Transverse colon (tissue), 3 donors: ENCODE measurements around the gene RAPGEF2.

Source experiments
- CTCF ChIP-seq, 5 experiments: fragments of 200-600 bp in 3 of 5; fragments of 450-650 bp in 2 of 5; sonication (generic) in 3 of 5; IDR thresholded peaks; 1 replicate in 2 of 5; 2 replicates in 3 of 5; pipeline ENCODE4 v1.5.1; 2016 to 2017; ENCODE audit warnings: antibody characterized with exemption in 5 of 5, inconsistent platforms in 3 of 5, mild to moderate bottlenecking in 2 of 5, moderate library complexity in 1 of 5
- POLR2A ChIP-seq: fragments of 450-650 bp; IDR thresholded peaks from one replicate; pipeline ENCODE4 v1.6.1; 2016; ENCODE audit warnings: antibody characterized with exemption, mild to moderate bottlenecking, moderate library complexity

DNA sequence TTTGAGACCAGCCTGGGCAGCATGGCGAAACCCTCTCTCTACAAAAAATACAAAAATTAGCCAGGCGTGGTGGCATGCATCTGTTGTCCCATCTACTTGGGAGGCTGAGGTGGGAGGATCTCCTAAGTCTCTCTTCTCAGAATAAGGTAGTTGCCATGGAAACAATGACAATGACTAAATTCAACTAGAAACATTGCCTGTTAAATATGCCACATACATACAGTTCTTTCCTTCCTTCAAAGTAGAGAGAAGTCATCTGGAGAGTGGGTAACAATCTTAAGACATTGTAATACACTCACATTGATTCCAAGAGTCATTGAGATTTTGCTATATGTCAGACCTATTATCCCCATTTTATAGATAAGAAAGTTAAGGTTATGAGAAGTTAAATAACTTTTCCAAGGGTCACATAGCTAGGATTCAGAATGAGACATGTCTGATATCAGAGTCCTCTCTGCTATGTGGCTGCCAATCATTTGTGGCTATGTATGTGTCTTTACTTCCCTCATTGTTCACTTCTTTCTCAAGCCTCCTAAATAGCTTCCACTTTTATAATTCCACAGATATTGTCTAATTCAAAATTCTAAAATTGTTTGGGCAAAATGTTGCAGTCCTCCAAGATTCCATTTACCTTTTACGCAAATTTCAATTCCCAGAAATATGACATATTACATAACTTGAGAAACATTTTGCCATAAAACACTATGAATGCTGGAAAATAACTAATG lies 37.2 kb upstream of the RAPGEF2 start:
- TF ChIP-seq CTCF (IDR thresholded peaks at IDR 0.05) (no peak), POLR2A (no peak)
